ENCODE data around the gene MRPL37.
"Not testable (repeated sequence)": the region's sequence is repeated elsewhere in the genome, so short reads cannot be mapped to it uniquely, and the experiment has no call there.

Gene MRPL37

DNA sequence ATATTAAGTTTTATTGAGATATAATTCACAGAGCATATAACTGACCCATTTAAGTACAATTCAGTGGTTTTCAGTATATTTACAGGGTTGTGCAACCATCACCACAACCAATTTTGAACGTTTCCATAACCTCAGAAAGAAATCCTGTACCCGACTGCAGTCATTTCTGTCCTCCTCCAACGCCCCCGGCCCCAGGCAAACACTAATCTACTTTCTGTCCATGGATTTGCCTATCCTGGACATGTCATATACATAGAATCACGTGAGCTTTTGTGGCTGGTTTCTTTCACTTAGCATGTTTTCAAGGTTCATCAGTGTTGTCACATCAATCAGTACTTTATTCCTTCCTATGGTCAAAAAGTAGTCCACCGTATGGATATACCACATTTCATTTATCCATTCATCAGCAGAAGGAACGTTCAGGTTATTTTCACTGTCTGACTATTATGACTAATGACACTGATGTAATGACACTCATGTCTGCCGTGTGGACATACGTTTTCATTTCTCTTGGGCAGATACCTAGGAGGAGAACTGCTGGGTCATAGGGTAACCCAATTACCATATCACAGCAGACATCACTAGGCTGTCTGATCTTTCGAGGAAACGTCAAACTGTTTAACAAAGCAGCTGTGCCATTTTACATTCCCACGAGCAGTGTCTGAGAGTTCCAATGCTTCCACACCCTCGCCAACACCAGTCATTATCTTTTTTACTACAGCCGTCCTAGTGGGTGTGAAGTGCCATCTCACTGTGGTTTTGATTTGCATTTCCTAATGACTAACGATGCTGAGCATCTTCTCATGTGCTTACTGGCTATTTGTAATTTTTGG, 30.8 kb downstream of the MRPL37 start:
- in situ Hi-C loops (cut with HindIII; ENCODE audit: low pct_ligation_motif_present, low sequenced_read_pairs) = no loop called here
- no peak for DNase-seq
- TF ChIP-seq, protein P1, sequence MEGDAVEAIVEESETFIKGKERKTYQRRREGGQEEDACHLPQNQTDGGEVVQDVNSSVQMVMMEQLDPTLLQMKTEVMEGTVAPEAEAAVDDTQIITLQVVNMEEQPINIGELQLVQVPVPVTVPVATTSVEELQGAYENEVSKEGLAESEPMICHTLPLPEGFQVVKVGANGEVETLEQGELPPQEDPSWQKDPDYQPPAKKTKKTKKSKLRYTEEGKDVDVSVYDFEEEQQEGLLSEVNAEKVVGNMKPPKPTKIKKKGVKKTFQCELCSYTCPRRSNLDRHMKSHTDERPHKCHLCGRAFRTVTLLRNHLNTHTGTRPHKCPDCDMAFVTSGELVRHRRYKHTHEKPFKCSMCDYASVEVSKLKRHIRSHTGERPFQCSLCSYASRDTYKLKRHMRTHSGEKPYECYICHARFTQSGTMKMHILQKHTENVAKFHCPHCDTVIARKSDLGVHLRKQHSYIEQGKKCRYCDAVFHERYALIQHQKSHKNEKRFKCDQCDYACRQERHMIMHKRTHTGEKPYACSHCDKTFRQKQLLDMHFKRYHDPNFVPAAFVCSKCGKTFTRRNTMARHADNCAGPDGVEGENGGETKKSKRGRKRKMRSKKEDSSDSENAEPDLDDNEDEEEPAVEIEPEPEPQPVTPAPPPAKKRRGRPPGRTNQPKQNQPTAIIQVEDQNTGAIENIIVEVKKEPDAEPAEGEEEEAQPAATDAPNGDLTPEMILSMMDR (IDR thresholded peaks at IDR 0.05; ENCODE audit: low read depth, low read length, missing control alignments) = no peak
- Histone ChIP-seq H3K27ac (no peak overlapping the region), H3K27me3 (replicated peaks) (no peaks in the 10 kb centered on the region), H3K4me3 (ENCODE audit: low read depth, low read length) (no peak overlapping the region), H3K36me3 (replicated peaks) (no peaks in the 10 kb centered on the region)

DNA sequence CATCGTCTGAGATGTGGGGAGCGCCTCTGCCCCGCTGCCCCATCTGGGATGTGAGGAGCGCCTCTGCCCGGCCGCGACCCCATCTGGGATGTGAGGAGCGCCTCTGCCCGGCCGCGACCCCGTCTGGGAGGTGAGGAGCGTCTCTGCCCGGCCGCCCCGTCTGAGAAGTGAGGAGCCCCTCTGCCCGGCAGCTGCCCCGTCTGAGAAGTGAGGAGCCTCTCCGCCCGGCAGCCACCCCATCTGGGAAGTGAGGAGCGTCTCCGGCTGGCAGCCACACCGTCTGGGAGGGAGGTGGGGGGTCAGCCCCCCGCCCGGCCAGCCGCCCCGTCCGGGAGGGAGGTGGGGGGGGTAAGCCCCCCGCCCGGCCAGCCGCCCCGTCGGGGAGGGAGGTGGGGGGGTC, 33.2 kb downstream of the MRPL37 start:
- H3K27me3 ChIP-seq (replicated peaks); DNase-seq; H3K4me3 ChIP-seq (ENCODE audit: low read depth, low read length); in situ Hi-C loops (cut with HindIII; ENCODE audit: low pct_ligation_motif_present, low sequenced_read_pairs); H3K27ac ChIP-seq: not testable (repeated sequence)
- peaks cover 10% of the 10 kb centered on the region for H3K36me3 ChIP-seq (replicated peaks)

DNA sequence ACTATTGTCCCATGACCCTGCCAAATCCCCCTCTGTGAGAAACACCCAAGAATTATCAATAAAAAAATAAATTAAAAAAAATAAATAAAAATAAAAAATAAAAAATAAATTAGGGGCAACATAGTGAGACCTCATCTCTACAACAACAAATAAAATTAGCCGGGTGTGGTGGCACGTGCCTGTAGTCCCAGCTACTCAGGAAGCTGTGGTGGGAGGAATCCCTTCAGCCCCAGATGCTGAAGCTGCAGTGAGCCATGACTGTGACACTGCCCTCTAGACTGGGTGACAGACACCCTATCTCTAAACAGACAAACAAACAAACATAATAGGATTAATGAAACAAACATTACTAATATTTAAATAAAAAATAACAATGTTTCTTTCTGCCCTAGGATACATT, 34.3 kb downstream of the MRPL37 start:
- Histone ChIP-seq H3K36me3 (replicated peaks) (peaks cover 12% of the 10 kb centered on the region), H3K27ac (no peak overlapping the region), H3K4me3 (ENCODE audit: low read depth, low read length) (no peak overlapping the region), H3K27me3 (replicated peaks) (no peaks in the 10 kb centered on the region)
- TF ChIP-seq, protein P1 (IDR thresholded peaks at IDR 0.05; ENCODE audit: low read depth, low read length, missing control alignments) = no peak
- DNase-seq = no peak
- in situ Hi-C loops (cut with HindIII; ENCODE audit: low pct_ligation_motif_present, low sequenced_read_pairs) = no loop called here

DNA sequence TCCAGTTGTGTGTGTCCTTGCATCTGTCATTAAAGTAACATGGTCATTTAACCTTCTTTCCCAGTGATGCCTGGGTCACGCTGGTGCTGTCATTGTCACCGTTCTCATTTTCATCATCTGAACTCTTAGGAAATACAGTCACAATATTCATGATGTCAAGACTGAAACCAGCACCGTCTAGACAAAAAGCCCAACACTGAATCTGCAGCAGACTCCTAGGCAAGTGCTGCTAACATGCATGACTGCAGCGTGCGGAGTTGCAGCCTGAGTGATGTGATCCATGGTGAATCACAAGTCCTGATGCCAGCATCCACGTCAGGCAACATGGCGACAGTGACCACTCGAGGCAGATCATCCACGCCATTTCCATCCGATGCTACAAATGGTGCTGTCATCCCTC, 37.6 kb downstream of the MRPL37 start:
- no peak for DNase-seq
- Histone ChIP-seq H3K4me3 (ENCODE audit: low read depth, low read length) (no peak overlapping the region), H3K27ac (no peak overlapping the region), H3K27me3 (replicated peaks) (no peaks in the 10 kb centered on the region), H3K36me3 (replicated peaks) (peaks cover 12% of the 10 kb centered on the region)
- TF ChIP-seq, protein P1 (IDR thresholded peaks at IDR 0.05; ENCODE audit: low read depth, low read length, missing control alignments) = no peak
- in situ Hi-C loops (cut with HindIII; ENCODE audit: low pct_ligation_motif_present, low sequenced_read_pairs) = no loop called here

DNA sequence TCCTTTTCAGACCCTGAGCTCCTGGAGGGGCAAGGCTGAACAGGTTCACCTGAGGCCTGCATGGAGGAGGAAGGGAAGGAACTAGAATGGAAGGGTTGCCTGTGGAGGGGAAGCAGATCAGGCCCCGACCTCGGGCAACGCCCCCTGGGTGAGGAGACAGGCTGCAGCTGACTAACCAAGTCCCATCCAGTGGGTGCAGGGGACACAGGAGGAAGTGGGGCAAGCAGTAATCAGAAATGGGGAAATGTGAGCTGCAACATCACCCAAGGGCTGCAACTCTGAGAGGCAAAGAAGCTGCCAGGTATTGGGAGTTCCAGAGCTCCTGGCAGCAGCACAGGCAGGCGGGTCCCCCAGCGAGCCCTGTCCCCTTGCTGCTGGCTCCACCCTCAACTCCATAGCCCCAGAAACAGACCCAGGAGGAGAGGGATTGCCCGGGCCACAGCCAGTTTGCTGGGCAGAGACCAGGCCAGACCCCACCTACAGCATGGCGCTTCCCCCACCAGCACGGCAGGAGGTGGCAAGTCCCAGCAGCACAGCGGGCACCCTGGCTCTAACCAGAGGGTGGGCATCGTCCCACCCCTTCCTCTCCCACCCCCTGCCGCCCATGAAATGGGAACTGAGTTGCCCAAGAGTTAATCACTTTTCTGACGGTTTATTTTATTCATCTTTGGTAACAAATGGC, 38.5 kb downstream of the MRPL37 start:
- Histone ChIP-seq H3K4me3 (ENCODE audit: low read depth, low read length) (no peak overlapping the region), H3K36me3 (replicated peaks) (peaks cover 12% of the 10 kb centered on the region), H3K27me3 (replicated peaks) (no peaks in the 10 kb centered on the region), H3K27ac (no peak overlapping the region)
- no peak for DNase-seq
- in situ Hi-C loops (cut with HindIII; ENCODE audit: low pct_ligation_motif_present, low sequenced_read_pairs) = no loop called here
- TF ChIP-seq, protein P1 (IDR thresholded peaks at IDR 0.05; ENCODE audit: low read depth, low read length, missing control alignments) = no peak

DNA sequence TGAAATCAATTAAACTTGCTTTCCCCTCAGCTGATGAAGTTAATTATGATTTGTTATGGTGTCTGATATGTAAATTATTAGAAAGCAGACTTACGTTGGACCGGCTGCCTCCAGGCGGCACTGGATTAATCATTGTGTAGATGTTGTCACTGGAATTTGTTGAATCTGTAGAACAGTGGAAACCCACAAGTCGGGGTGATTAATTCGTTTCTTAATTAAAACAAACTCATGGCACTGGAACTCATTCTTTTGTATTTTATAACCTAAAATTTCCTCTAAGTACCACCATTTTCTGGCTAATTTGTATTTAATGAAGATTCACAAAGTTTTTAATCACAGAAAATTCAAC, 39.0 kb downstream of the MRPL37 start:
- peaks cover 12% of the 10 kb centered on the region for H3K36me3 ChIP-seq (replicated peaks)
- TF ChIP-seq, protein P1 (IDR thresholded peaks at IDR 0.05; ENCODE audit: low read depth, low read length, missing control alignments) = no peak
- DNase-seq = no peak
- in situ Hi-C loops (cut with HindIII; ENCODE audit: low pct_ligation_motif_present, low sequenced_read_pairs) = no loop called here
- H3K27me3 ChIP-seq (replicated peaks) = no peaks in the 10 kb centered on the region
- H3K27ac ChIP-seq = no peak overlapping the region
- no peak overlapping the region for H3K4me3 ChIP-seq (ENCODE audit: low read depth, low read length)
